Astrocyte of the spinal cord (primary cell): ENCODE data around the gene INPP5F.
A peak's percentile ranks its signal among the peaks of the same experiment; 100 is the strongest.
"Not testable (repeated sequence)": the region's sequence is repeated elsewhere in the genome, so short reads cannot be mapped to it uniquely, and the experiment has no call there.

Experiments used
- DNase-seq: peaks from one replicate; pipeline ENCODE4 v3.0.0; 2011; ENCODE audit warnings: low read depth, low spot score
- H3K4me3 ChIP-seq: 2 replicates; pipeline ENCODE4 v1.5.1; 2011; ENCODE audit warnings: low read depth, mild to moderate bottlenecking, low read length, moderate library complexity
- in situ Hi-C: cut with HindIII; loops from 2 replicates; pipeline ENCODE4 v1.10.0; 2017; ENCODE audit warnings: low sequenced_read_pairs
- TF ChIP-seq, protein P1 (sequence below): IDR thresholded peaks from 2 replicates; pipeline ENCODE4 v1.5.1; 2012; ENCODE audit warnings: low read depth, mild to moderate bottlenecking, low read length, inconsistent platforms

Gene INPP5F

DNA sequence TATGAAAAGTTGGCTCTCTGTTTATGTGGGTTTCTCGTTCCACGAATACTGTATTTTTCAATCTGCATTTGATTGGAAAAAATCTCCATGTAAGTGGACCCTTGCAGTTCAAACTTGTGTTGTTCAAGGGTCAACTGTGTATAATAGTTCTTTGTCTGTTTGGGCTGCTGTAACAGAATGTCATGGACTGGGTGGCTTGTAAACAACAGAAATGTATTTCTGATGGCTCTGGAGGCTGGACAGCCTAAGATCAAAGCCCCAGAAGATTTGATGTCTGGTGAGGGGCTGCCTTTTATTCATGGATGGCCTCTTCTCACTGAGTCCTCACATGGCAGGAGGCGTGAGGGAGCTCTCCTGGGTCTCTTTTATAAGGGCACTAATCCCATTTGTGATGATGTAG, 36.2 kb downstream of the INPP5F start:
- TF ChIP-seq, protein P1, sequence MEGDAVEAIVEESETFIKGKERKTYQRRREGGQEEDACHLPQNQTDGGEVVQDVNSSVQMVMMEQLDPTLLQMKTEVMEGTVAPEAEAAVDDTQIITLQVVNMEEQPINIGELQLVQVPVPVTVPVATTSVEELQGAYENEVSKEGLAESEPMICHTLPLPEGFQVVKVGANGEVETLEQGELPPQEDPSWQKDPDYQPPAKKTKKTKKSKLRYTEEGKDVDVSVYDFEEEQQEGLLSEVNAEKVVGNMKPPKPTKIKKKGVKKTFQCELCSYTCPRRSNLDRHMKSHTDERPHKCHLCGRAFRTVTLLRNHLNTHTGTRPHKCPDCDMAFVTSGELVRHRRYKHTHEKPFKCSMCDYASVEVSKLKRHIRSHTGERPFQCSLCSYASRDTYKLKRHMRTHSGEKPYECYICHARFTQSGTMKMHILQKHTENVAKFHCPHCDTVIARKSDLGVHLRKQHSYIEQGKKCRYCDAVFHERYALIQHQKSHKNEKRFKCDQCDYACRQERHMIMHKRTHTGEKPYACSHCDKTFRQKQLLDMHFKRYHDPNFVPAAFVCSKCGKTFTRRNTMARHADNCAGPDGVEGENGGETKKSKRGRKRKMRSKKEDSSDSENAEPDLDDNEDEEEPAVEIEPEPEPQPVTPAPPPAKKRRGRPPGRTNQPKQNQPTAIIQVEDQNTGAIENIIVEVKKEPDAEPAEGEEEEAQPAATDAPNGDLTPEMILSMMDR = no peak
- no peak for DNase-seq
- no peak overlapping the region for H3K4me3 ChIP-seq
- in situ Hi-C loops = no loop called here

DNA sequence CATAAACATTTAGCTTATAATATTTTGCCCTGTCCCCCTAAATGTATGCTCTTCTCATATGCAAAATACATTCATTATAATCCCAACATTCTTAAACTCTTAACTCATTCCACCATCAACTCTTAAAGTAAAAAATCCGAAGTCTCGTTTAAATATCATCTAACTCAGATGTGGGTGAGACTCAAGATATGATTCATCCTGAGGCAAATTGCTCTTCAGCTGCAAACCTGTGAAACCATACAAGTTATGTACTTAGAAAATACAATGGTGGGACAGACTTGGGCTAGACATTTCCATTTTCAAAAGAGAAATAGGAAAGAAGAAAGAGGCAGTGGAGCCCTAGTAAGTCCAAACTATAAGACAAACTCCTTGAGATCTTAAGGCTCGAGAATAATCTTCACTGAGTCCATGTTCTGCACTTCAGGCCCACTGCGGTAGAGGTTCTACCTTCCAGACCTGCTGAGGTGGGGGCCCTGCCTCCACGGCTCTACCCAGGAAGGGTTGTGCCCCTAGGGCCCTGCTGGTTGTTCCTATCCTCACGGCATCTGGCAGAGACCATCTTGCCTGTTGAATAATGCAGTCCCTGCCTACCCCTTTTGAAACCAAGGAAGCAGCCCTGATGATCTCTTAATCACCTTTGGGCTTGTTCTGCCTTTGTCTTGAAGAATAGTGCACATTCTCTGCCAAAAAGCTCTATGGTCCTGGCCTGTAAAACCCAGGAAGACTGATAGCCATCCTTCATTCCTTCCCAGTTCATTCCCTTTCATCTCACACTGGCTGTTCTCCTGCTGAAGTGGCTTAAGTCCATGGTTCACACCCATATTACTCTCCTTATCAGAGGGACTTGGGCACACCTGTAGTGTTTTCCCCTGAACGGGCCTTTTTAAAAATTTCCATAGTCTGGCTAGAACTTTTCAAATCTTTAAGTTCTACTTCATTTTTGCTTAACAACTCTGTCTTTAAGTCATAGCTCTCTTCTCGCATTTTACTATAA, 37.3 kb downstream of the INPP5F start:
- H3K4me3 ChIP-seq = no peak overlapping the region
- in situ Hi-C loops = no loop called here
- TF ChIP-seq, protein P1 = no peak
- peak; percentile 45 for DNase-seq

DNA sequence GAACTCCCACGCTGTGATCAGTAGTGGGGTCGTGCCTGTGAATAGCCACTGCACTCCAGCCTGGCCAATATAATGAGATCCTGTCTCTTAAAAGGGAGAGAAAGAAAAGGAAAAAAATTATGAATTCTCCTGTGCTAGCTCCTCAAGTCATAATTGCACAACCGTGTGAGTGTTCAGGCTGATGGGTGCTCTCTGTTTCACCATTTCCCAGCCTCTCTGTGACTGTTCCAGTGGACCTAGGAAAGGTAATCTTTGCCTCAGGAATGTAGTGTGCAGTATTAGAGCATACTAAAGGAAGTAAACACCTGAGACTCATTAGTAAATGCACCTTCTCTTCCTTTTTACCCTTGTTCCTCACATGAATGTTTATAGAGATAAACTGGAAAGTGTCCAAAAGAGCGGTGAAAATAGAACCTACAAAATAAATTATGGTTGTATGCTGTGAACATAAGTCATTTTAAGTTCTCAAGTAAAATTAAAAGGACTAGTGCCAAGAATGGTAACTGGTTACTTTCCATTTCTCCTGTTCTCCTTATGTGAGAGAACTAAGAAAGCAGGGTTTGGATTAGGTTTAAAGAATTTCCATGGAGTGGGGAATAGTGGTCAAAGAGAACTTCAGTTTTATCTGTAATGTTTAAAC, 42.7 kb downstream of the INPP5F start:
- in situ Hi-C loops = no loop called here
- H3K4me3 ChIP-seq = no peak overlapping the region
- TF ChIP-seq, protein P1 = no peak
- no peak for DNase-seq

DNA sequence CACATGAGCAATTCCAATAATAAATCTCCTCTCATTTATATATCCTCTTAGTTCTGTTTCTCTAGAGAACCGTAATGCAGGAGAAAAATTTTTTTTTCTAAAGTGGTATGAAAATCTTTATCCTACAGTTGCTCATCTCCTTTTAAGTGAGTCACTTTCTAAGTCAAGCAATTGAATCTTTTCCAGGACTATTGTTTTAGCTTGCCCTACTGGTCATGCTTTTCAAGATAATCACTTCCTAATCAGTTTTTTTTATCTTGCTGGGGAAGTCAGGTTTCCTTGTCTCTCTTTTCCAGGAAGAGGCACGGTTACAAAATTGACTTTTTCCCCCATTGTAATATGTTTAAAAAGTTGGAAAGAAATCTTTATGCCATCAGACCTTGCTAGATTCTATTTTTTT, 44.0 kb downstream of the INPP5F start:
- in situ Hi-C loops = no loop called here
- DNase-seq = peak; percentile 55
- TF ChIP-seq, protein P1 = no peak
- no peak overlapping the region for H3K4me3 ChIP-seq

DNA sequence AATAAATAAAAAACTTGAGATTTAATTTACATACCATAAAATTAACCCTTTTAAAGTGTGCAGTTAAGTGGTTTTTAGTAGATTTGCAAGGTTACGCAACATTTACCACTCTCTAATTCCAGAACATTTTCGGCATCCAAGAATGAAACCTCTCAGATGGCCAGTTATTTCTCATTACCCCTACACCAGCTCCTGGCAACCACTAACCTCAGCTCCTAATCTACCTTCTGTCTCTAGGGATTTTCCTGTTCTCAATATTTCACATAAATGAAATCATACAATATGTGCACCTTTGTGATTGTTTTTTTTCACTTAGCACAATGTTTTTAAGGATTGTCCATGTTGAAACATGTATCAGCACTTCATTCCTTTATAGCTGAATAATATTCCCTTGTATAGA, 45.1 kb downstream of the INPP5F start:
- H3K4me3 ChIP-seq = no peak overlapping the region
- TF ChIP-seq, protein P1 = no peak
- DNase-seq = no peak
- in situ Hi-C loops = no loop called here

DNA sequence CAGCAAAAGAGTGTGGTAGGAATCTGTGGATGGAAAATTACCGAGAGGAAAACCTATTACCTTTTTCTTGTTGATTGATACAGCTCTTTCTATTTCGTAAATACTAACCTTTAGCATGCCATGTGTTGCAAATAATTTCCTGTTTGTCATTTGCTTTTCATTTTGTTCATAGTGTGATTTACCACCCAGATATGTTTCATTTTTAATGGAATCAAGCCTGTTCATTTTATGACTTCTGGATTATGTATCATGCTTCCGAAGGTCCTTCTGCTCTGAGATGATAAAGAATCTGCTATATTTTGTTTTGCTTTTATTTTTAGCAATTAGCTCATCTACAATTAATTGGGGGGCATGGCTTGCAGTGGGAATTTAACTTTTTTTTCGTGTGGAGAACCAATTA, 46.5 kb downstream of the INPP5F start:
- no peak for DNase-seq
- no peak overlapping the region for H3K4me3 ChIP-seq
- TF ChIP-seq, protein P1 = no peak
- in situ Hi-C loops = no loop called here

DNA sequence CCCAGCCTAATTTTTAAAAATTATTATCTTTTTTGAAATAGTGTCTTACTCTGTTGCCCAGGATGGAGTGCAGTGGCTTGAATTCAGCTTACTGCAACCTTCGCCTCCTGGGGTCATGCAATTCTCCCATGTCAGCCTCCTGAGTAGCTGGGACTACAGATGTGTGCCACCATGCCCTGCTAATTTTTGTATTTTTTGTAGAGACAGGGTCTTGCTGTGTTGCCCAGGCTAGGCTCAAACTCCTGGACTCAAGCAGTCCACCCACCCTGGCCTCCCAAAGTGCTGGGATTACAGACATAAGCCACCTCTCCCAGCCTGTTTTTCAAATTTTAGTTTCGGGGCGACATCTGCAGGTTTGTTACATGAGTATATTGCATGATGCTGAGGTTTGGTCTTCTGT, 47.2 kb downstream of the INPP5F start:
- in situ Hi-C loops, H3K4me3 ChIP-seq, DNase-seq: not testable (repeated sequence)
